PC-9 (cell line): ENCODE measurements around the gene EFS. TPM values are rescaled to one million over a fixed set of nuclear protein-coding genes. Genes with fewer than 3 reads are reported as not detected.

ENCODE experiments used
- BruUV-seq: library from RNA; stranded (reverse); fragments of 400-500 nt; replicated peaks from 2 replicates; lab custom pipeline; 2021; lab: Mats Ljungman, UMichigan
- CTCF ChIA-PET: fragments of 300-600 bp; sonication (Branson Sonifier 250); formaldehyde crosslinking; loops from one replicate; lab custom pipeline; 2022; ENCODE audit warnings: antibody characterized with exemption; lab: Charles Lee
- POLR2A ChIA-PET: fragments of 300-600 bp; sonication (Branson Sonifier 250); formaldehyde crosslinking; loops from one replicate; lab custom pipeline; 2022; ENCODE audit warnings: antibody characterized with exemption; ENCODE audit not compliant: unreplicated experiment; lab: Charles Lee
- DNase-seq, 2 experiments: peaks; one replicate each; pipeline versions ENCODE4 v3.0.0 to v3.0.0-alpha.2; 2015 to 2022; ENCODE audit warnings: mixed read lengths in 1 of 2
- H2AFZ ChIP-seq: fragments of 200-600 bp; sonication (generic); 2 replicates; pipeline ENCODE4 v1.8.1; 2017; ENCODE audit warnings: antibody characterized with exemption
- H3F3A ChIP-seq: fragments of 200-600 bp; sonication (generic); 2 replicates; pipeline ENCODE4 v1.8.1; 2017; ENCODE audit warnings: antibody characterized with exemption, mild to moderate bottlenecking, low read depth; ENCODE audit not compliant: insufficient read depth
- H3K27ac ChIP-seq: fragments of 200-600 bp; sonication (generic); 2 replicates; pipeline ENCODE4 v1.6.1; 2016; ENCODE audit warnings: mixed run types
- H3K27me3 ChIP-seq: fragments of 200-600 bp; sonication (generic); 2 replicates; pipeline ENCODE4 v1.6.1; 2016; ENCODE audit warnings: low read depth, mixed run types; ENCODE audit not compliant: insufficient read depth
- H3K36me3 ChIP-seq: fragments of 200-600 bp; sonication (generic); 2 replicates; pipeline ENCODE4 v1.6.1; 2016; ENCODE audit warnings: low read depth, mixed run types
- H3K4me1 ChIP-seq: fragments of 200-600 bp; sonication (generic); replicated peaks from 2 replicates; pipeline ENCODE4 v1.6.1; 2016; ENCODE audit warnings: mixed run types; ENCODE audit not compliant: insufficient read depth
- H3K4me2 ChIP-seq: fragments of 200-600 bp; sonication (generic); 2 replicates; pipeline ENCODE4 v1.6.1; 2017; ENCODE audit warnings: mixed run types
- H3K4me3 ChIP-seq: fragments of 200-600 bp; sonication (generic); 2 replicates; pipeline ENCODE4 v1.6.1; 2016; ENCODE audit warnings: mixed run types
- H3K79me2 ChIP-seq: fragments of 200-600 bp; sonication (generic); 2 replicates; pipeline ENCODE4 v1.6.1; 2017; ENCODE audit warnings: low read depth, mixed run types
- H3K9me2 ChIP-seq: fragments of 200-600 bp; sonication (generic); 2 replicates; pipeline ENCODE4 v1.8.1; 2017; ENCODE audit warnings: mild to moderate bottlenecking; ENCODE audit not compliant: insufficient read depth
- H3K9me3 ChIP-seq: fragments of 200-600 bp; sonication (generic); 2 replicates; pipeline ENCODE4 v1.8.1; 2016; ENCODE audit warnings: low read depth; ENCODE audit not compliant: insufficient read depth
- H4K20me1 ChIP-seq: fragments of 200-600 bp; sonication (generic); 2 replicates; pipeline ENCODE4 v1.8.1; 2017; ENCODE audit not compliant: insufficient read depth
- EZH2 ChIP-seq: fragments of 200-600 bp; sonication (generic); IDR thresholded peaks from 2 replicates; pipeline ENCODE4 v1.8.0; 2017; ENCODE audit warnings: antibody characterized with exemption, low read depth
- intact Hi-C: fragments of 100-400 bp; cut with micrococcal nuclease; formaldehyde crosslinking; loops from one replicate; pipeline ENCODE4 v1.10.0; 2022; ENCODE audit not compliant: unreplicated experiment
- total RNA-seq: library from RNA; stranded (reverse); gene quantifications from 2 replicates; pipeline ENCODE4 v1.2.3, GENCODE V29; 2021
- TF ChIP-seq, protein P1 (sequence below): fragments of 200-600 bp; sonication (generic); conservative IDR thresholded peaks from 2 replicates; pipeline ENCODE4 v1.6.1; 2017; ENCODE audit warnings: mixed run types, antibody characterized with exemption, mild to moderate bottlenecking, moderate library complexity

The EFS gene
- total RNA-seq, 1 experiment from 2014 or later, result not detected

- no TSS peak for BruUV-seq
- Histone ChIP-seq H3K9me2 (no peaks in the 10 kb centered on the region), H3K9me3 (no peaks in the 10 kb centered on the region), H2AFZ (no peak overlapping the region), H3F3A (peaks cover 26% of the 10 kb centered on the region; the same call in 1 of the 2 replicates), H3K36me3 (peaks cover 20% of the 10 kb centered on the region; the same call in 1 of the 2 replicates), H3K4me2 (peak overlapping the region; percentile 90), H3K4me3 (peak overlapping the region; percentile 98), H4K20me1 (no peaks in the 10 kb centered on the region), H3K79me2 (peaks cover 24% of the 10 kb centered on the region), H3K27ac (0 out of 2 replicates have a peak overlapping the region, but pooled peaks have one; percentile 46), H3K27me3 (no peaks in the 10 kb centered on the region), H3K4me1 (peaks cover 15% of the 10 kb centered on the region)
- TF ChIP-seq, protein P1, sequence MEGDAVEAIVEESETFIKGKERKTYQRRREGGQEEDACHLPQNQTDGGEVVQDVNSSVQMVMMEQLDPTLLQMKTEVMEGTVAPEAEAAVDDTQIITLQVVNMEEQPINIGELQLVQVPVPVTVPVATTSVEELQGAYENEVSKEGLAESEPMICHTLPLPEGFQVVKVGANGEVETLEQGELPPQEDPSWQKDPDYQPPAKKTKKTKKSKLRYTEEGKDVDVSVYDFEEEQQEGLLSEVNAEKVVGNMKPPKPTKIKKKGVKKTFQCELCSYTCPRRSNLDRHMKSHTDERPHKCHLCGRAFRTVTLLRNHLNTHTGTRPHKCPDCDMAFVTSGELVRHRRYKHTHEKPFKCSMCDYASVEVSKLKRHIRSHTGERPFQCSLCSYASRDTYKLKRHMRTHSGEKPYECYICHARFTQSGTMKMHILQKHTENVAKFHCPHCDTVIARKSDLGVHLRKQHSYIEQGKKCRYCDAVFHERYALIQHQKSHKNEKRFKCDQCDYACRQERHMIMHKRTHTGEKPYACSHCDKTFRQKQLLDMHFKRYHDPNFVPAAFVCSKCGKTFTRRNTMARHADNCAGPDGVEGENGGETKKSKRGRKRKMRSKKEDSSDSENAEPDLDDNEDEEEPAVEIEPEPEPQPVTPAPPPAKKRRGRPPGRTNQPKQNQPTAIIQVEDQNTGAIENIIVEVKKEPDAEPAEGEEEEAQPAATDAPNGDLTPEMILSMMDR, result no peak
- TF ChIP-seq EZH2, result no peak
- ChIA-PET POLR2A (interaction anchor here (0.6 kb wide), 2 partner anchors 16 to 155 kb away, joined by 7 to 12 read pairs; partner anchors contain the start of gene BCL2L2), CTCF (interaction anchor here (0.8 to 1.2 kb wide), 2 partner anchors 22 to 202 kb away, joined by 3 to 4 read pairs; no protein-coding TSS in a partner anchor)
- DNase-seq, result no peak
- intact Hi-C loops, result loop anchor here (5.0 kb wide), 1 partner anchor 144 kb away; the partner anchor contains the start of gene NGDN
Measured at GRCh38 chr14:23322568-23323517, 42.1 kb downstream of the EFS start.

GRCh38 chr14:23321572-23322547 is 43.1 kb downstream of the EFS start:
- H3F3A ChIP-seq, result peaks cover 16% of the 10 kb centered on the region; the same call in 1 of the 2 replicates
- peaks cover 20% of the 10 kb centered on the region; the same call in 1 of the 2 replicates for H3K36me3 ChIP-seq
- intact Hi-C loops, result loop anchor here (5.0 kb wide), 1 partner anchor 145 kb away; the partner anchor contains the start of gene NGDN
- BruUV-seq, result no TSS peak
- peaks cover 24% of the 10 kb centered on the region for H3K79me2 ChIP-seq
- H3K27me3 ChIP-seq, result no peaks in the 10 kb centered on the region
- no peaks in the 10 kb centered on the region for H3K9me3 ChIP-seq
- H3K9me2 ChIP-seq, result no peaks in the 10 kb centered on the region
- no peak overlapping the region for H2AFZ ChIP-seq
- H4K20me1 ChIP-seq, result no peaks in the 10 kb centered on the region
- H3K4me3 ChIP-seq, result peak overlapping the region; percentile 98
- H3K4me2 ChIP-seq, result peak overlapping the region; percentile 90
- H3K27ac ChIP-seq, result peak overlapping the region; percentile 55; the same call in 1 of the 2 replicates
- CTCF ChIA-PET, result interaction anchor here (0.5 to 0.8 kb wide), 7 partner anchors 21 to 428 kb away, joined by 3 to 7 read pairs (median 4); no protein-coding TSS in a partner anchor
- no peak for TF ChIP-seq EZH2
- TF ChIP-seq, protein P1, result no peak
- POLR2A ChIA-PET, result interaction anchor here (0.6 to 0.7 kb wide), 4 partner anchors 14 to 156 kb away, joined by 3 to 12 read pairs (median 8); no protein-coding TSS in a partner anchor
- peaks cover 15% of the 10 kb centered on the region for H3K4me1 ChIP-seq
- DNase-seq, result peak in 1 of 2 experiments; percentile 36
